Vagina (tissue), 2 donors: ENCODE results near the gene PER2. TPM values are rescaled to one million over a fixed set of nuclear protein-coding genes. Genes with fewer than 3 reads are reported as not detected.
"Not testable (repeated sequence)": the region's sequence is repeated elsewhere in the genome, so short reads cannot be mapped to it uniquely, and the experiment has no call there.

ENCODE experiments used
- DNase-seq, 2 donors: peaks; one replicate each; pipeline ENCODE4 v3.0.0-alpha.2; 2017; ENCODE audit errors: extremely low spot score in 2 of 2
- H3K27ac ChIP-seq: fragments of 200-600 bp; sonication (generic); one replicate; pipeline ENCODE4 v1.5.1; 2019
- H3K27me3 ChIP-seq: fragments of 200-600 bp; sonication (generic); one replicate; pipeline ENCODE4 v1.5.1; 2019
- H3K36me3 ChIP-seq, 2 donors: fragments of 200-600 bp; sonication (generic); one replicate each; pipeline ENCODE4 v1.5.1; 2017 to 2019
- H3K4me1 ChIP-seq: fragments of 200-600 bp; sonication (generic); one replicate; pipeline ENCODE4 v1.5.1; 2019
- H3K4me3 ChIP-seq, 2 donors: fragments of 200-600 bp; sonication (generic); 1 replicate in 1 of 2; 2 replicates in 1 of 2; pipeline ENCODE4 v1.5.1; 2016 to 2019
- H3K9me3 ChIP-seq: fragments of 200-600 bp; sonication (generic); one replicate; pipeline ENCODE4 v1.5.1; 2019
- POLR2A ChIP-seq, 2 donors: fragments of 450-650 bp; IDR thresholded peaks; one replicate each; pipeline ENCODE4 v1.6.1; 2017; ENCODE audit warnings: antibody characterized with exemption in 2 of 2, mild to moderate bottlenecking in 2 of 2, moderate library complexity in 2 of 2
- POLR2AphosphoS5 ChIP-seq, 2 donors: sonication (generic); formaldehyde crosslinking; IDR thresholded peaks; one replicate each; pipeline ENCODE4 v1.9.0; 2017; ENCODE audit warnings: antibody characterized with exemption in 2 of 2, mild to moderate bottlenecking in 2 of 2, low read depth in 1 of 2; ENCODE audit not compliant: insufficient read depth in 1 of 2
- intact Hi-C: fragments of 100-400 bp; cut with DNase I; formaldehyde crosslinking; loops from one replicate; pipeline ENCODE4 v1.15.1; 2023
- total RNA-seq: library from RNA; depleted of rRNA; stranded (reverse); fragments of >200 nt; gene quantifications from one replicate; pipeline ENCODE4 v1.2.3, GENCODE V29; 2016
- TF ChIP-seq, protein P1 (sequence below), 3 experiments: fragments of 450-650 bp in 2 of 3; fragments of 200-600 bp in 1 of 3; sonication (generic) in 1 of 3; IDR thresholded peaks; one replicate each; pipeline ENCODE4 v1.5.1; 2017 to 2019; ENCODE audit warnings: antibody characterized with exemption in 3 of 3, mild to moderate bottlenecking in 2 of 3, moderate library complexity in 2 of 3

Gene PER2
- total RNA-seq, 1 donor from 2014 or later: 21.1 TPM

- no peaks in the 10 kb centered on the region for H3K27me3 ChIP-seq
- H3K4me1 ChIP-seq: peaks cover 20% of the 10 kb centered on the region
- intact Hi-C loops: no loop called here
- no peaks in the 10 kb centered on the region for H3K9me3 ChIP-seq
- DNase-seq: peak in 1 of 2 donors; percentile 90
- no peaks in the 10 kb centered on the region for H3K36me3 ChIP-seq
- H3K4me3 ChIP-seq: peak within 1 kb of the TSS; percentile 74 to 95
- TF ChIP-seq POLR2A (IDR thresholded peaks at IDR 0.05) (no peak), POLR2AphosphoS5 (IDR thresholded peaks at IDR 0.05; ENCODE audit: insufficient read depth in 1 of 2, low read depth in 1 of 2) (peak; percentile 54 to 60)
- TF ChIP-seq, protein P1, sequence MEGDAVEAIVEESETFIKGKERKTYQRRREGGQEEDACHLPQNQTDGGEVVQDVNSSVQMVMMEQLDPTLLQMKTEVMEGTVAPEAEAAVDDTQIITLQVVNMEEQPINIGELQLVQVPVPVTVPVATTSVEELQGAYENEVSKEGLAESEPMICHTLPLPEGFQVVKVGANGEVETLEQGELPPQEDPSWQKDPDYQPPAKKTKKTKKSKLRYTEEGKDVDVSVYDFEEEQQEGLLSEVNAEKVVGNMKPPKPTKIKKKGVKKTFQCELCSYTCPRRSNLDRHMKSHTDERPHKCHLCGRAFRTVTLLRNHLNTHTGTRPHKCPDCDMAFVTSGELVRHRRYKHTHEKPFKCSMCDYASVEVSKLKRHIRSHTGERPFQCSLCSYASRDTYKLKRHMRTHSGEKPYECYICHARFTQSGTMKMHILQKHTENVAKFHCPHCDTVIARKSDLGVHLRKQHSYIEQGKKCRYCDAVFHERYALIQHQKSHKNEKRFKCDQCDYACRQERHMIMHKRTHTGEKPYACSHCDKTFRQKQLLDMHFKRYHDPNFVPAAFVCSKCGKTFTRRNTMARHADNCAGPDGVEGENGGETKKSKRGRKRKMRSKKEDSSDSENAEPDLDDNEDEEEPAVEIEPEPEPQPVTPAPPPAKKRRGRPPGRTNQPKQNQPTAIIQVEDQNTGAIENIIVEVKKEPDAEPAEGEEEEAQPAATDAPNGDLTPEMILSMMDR (IDR thresholded peaks at IDR 0.05): peak in 1 of 3 experiments; percentile 6
- H3K27ac ChIP-seq: peak within 1 kb of the TSS; percentile 60
Measured at GRCh38 chr2:238320246-238320647, 31.8 kb upstream of the PER2 start, which contains the start of gene TRAF3IP1. TSS of gene TRAF3IP1 (plus strand) at chr2:238320518. CDS start at chr2:238320663, 145 bp downstream.

DNA sequence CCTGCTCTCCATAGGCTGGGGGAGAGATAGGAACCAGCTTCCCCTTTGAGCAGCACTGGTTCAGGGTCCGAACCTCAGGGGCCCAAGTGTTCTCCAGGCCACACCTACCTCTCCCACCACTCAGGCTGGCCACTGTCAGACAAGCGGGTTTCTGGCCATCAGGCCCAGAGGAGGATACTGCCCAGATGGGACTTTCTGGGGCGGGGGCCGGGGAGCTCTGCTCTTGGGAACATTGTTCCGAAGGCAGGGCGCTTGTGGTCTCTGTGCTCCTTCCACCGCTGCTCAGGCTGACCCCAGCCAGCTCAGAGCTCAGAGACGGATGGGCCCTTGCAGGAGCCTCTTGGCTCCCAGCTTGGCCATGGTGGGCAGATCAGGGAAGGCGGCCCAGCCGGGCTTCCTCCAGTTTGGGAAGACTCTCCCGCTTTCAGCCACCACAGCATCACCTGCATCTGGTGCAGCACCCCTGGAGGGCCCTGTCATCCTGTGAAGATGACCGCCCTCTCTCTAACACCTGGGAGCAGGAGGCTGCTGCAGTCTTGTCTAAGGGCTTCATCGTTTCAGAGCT lies 26.7 kb upstream of the PER2 start:
- TF ChIP-seq, protein P1 (IDR thresholded peaks at IDR 0.05): no peak
- TF ChIP-seq POLR2A (IDR thresholded peaks at IDR 0.05) (no peak), POLR2AphosphoS5 (IDR thresholded peaks at IDR 0.05; ENCODE audit: insufficient read depth in 1 of 2, low read depth in 1 of 2) (no peak)
- no peak overlapping the region for H3K27ac ChIP-seq
- no peaks in the 10 kb centered on the region for H3K27me3 ChIP-seq
- H3K4me1 ChIP-seq: peaks cover 8% of the 10 kb centered on the region
- no peaks in the 10 kb centered on the region for H3K9me3 ChIP-seq
- H3K36me3 ChIP-seq: no peaks in the 10 kb centered on the region
- H3K4me3 ChIP-seq: no peak overlapping the region
- DNase-seq: no peak
- intact Hi-C loops: no loop called here

DNA sequence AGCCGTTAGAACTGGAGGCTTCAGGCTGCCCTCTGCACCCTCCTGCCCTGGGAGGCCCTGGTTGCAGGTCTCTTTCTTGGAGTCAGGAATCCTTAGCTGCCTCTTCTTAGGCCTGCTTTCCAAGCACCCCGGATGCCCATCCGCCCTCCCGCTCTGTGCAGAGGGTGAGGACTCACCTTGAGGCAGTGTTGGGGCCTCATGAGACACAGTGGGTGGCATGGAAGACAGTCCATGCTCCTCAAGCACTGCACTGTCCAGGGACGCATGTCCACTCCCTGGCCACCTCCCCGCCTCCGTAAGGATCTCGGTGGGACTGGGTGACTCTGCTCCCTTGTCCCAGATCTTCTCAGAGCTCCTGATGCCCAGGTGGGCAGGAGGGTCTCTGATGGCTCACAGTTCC lies 26.2 kb upstream of the PER2 start:
- Histone ChIP-seq H3K27me3 (no peaks in the 10 kb centered on the region), H3K36me3 (no peaks in the 10 kb centered on the region), H3K9me3 (no peaks in the 10 kb centered on the region), H3K4me1 (peaks cover 4% of the 10 kb centered on the region), H3K27ac (no peak overlapping the region), H3K4me3 (no peak overlapping the region)
- no peak for DNase-seq
- intact Hi-C loops: no loop called here
- TF ChIP-seq, protein P1 (IDR thresholded peaks at IDR 0.05): no peak
- TF ChIP-seq POLR2AphosphoS5 (IDR thresholded peaks at IDR 0.05; ENCODE audit: insufficient read depth in 1 of 2, low read depth in 1 of 2) (no peak), POLR2A (IDR thresholded peaks at IDR 0.05) (no peak)

GRCh38 chr2:238313991-238314350 lies 25.6 kb upstream of the PER2 start:
- Histone ChIP-seq H3K36me3 (no peaks in the 10 kb centered on the region), H3K27me3 (no peaks in the 10 kb centered on the region), H3K4me3 (no peak overlapping the region), H3K9me3 (no peaks in the 10 kb centered on the region), H3K27ac (no peak overlapping the region), H3K4me1 (no peaks in the 10 kb centered on the region)
- no peak for DNase-seq
- intact Hi-C loops: no loop called here
- TF ChIP-seq, protein P1 (IDR thresholded peaks at IDR 0.05): no peak
- TF ChIP-seq POLR2A (IDR thresholded peaks at IDR 0.05): no peak

DNA sequence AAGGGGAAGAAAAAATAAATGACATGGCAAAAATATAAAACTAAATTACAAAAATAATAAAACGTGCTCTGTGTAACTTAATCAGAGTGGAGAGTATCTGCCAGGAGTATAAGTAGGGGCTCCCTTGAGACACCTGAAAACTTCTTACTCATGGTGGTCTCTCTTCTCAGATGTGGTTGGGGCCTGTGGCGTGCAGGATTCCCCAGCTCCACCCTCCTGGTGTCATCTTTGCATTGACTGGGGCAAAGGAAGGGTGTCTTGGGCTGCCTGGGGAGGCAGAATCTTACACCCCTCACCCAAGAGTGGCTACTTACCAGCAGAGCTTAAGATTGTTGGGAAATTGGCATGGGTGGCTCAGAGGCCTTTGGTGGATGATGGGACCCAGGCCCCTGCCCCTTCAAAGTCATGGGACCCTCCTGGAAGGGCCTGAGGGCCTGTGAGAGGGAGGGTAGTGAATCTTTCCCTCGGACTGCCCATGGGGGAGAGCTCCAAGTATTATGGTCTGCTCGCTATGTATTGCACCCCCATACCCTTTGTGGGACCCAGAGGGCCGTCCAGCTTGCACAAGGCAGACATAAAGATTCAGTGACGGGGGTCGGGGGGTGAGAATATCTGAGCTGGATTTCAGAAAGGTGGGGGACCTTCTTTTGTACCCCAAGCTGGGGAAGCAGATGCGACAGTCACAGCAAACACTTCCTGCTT lies 25.0 kb upstream of the PER2 start:
- no peaks in the 10 kb centered on the region for H3K36me3 ChIP-seq
- no peaks in the 10 kb centered on the region for H3K27me3 ChIP-seq
- DNase-seq: no peak
- H3K4me1 ChIP-seq: no peaks in the 10 kb centered on the region
- intact Hi-C loops: no loop called here
- no peak overlapping the region for H3K4me3 ChIP-seq
- TF ChIP-seq POLR2AphosphoS5 (IDR thresholded peaks at IDR 0.05; ENCODE audit: insufficient read depth in 1 of 2, low read depth in 1 of 2) (no peak), POLR2A (IDR thresholded peaks at IDR 0.05) (no peak)
- TF ChIP-seq, protein P1 (IDR thresholded peaks at IDR 0.05): no peak
- H3K9me3 ChIP-seq: no peaks in the 10 kb centered on the region
- H3K27ac ChIP-seq: no peak overlapping the region

GRCh38 chr2:238310721-238311120 lies 22.3 kb upstream of the PER2 start:
- H3K36me3 ChIP-seq, H3K4me1 ChIP-seq, H3K4me3 ChIP-seq, H3K27ac ChIP-seq, H3K9me3 ChIP-seq, intact Hi-C loops, H3K27me3 ChIP-seq, DNase-seq: not testable (repeated sequence)
